ENCODE results near the gene LRP1B.

Gene LRP1B

GRCh38 chr2:141501752-141502151 is 629.1 kb downstream of the LRP1B start:
- DNase-seq (ENCODE audit: extremely low spot score, insufficient read length, low read depth) (no peak), FAIRE-seq (no peak)

- DNase-seq (ENCODE audit: extremely low spot score, insufficient read length, low read depth) = no peak
- FAIRE-seq = no peak
Observed at GRCh38 chr2:141499123-141499522, 631.7 kb downstream of the LRP1B start.

- FAIRE-seq = no peak
- no peak for DNase-seq (ENCODE audit: extremely low spot score, insufficient read length, low read depth)
Observed at GRCh38 chr2:141498561-141498960, 632.3 kb downstream of the LRP1B start.

GRCh38 chr2:141497272-141497671 is 633.5 kb downstream of the LRP1B start:
- DNase-seq (ENCODE audit: extremely low spot score, insufficient read length, low read depth) = no peak
- no peak for FAIRE-seq

- DNase-seq (ENCODE audit: extremely low spot score, insufficient read length, low read depth) (no peak), FAIRE-seq (no peak)
Observed at GRCh38 chr2:141496810-141497209, 634.0 kb downstream of the LRP1B start.

- no peak for DNase-seq (ENCODE audit: extremely low spot score, insufficient read length, low read depth)
- FAIRE-seq = no peak
Observed at GRCh38 chr2:141493936-141494335, 636.9 kb downstream of the LRP1B start.

GRCh38 chr2:141492816-141493215 is 638.0 kb downstream of the LRP1B start:
- no peak for FAIRE-seq
- DNase-seq (ENCODE audit: extremely low spot score, insufficient read length, low read depth) = no peak

- FAIRE-seq (no peak), DNase-seq (ENCODE audit: extremely low spot score, insufficient read length, low read depth) (no peak)
Observed at GRCh38 chr2:141490886-141491285, 639.9 kb downstream of the LRP1B start.

- no peak for DNase-seq (ENCODE audit: extremely low spot score, insufficient read length, low read depth)
- FAIRE-seq = no peak
Observed at GRCh38 chr2:141482697-141483096, 648.1 kb downstream of the LRP1B start.

- no peak for FAIRE-seq
- no peak for DNase-seq (ENCODE audit: extremely low spot score, insufficient read length, low read depth)
Observed at GRCh38 chr2:141475801-141476200, 655.0 kb downstream of the LRP1B start.

GRCh38 chr2:141468761-141469160 is 662.1 kb downstream of the LRP1B start:
- DNase-seq (ENCODE audit: extremely low spot score, insufficient read length, low read depth) (no peak), FAIRE-seq (no peak)

- FAIRE-seq = no peak
- DNase-seq (ENCODE audit: extremely low spot score, insufficient read length, low read depth) = no peak
Observed at GRCh38 chr2:141467331-141467730, 663.5 kb downstream of the LRP1B start.

- DNase-seq (ENCODE audit: extremely low spot score, insufficient read length, low read depth) (no peak), FAIRE-seq (no peak)
Observed at GRCh38 chr2:141464995-141465394, 665.8 kb downstream of the LRP1B start.

GRCh38 chr2:141458351-141458750 is 672.5 kb downstream of the LRP1B start:
- DNase-seq (ENCODE audit: extremely low spot score, insufficient read length, low read depth) (no peak), FAIRE-seq (no peak)

- FAIRE-seq (no peak), DNase-seq (ENCODE audit: extremely low spot score, insufficient read length, low read depth) (no peak)
Observed at GRCh38 chr2:141455877-141456276, 674.9 kb downstream of the LRP1B start.

GRCh38 chr2:141455211-141455826 is 675.5 kb downstream of the LRP1B start:
- DNase-seq (ENCODE audit: extremely low spot score, insufficient read length, low read depth) = no peak
- no peak for FAIRE-seq

- DNase-seq (ENCODE audit: extremely low spot score, insufficient read length, low read depth) (no peak), FAIRE-seq (no peak)
Observed at GRCh38 chr2:141440072-141440635, 690.7 kb downstream of the LRP1B start.

- FAIRE-seq = no peak
- no peak for DNase-seq (ENCODE audit: extremely low spot score, insufficient read length, low read depth)
Observed at GRCh38 chr2:141439524-141439923, 691.3 kb downstream of the LRP1B start.

- DNase-seq (ENCODE audit: extremely low spot score, insufficient read length, low read depth) (no peak), FAIRE-seq (no peak)
Observed at GRCh38 chr2:141438536-141438935, 692.3 kb downstream of the LRP1B start.

GRCh38 chr2:141437521-141437920 is 693.3 kb downstream of the LRP1B start:
- FAIRE-seq = no peak
- DNase-seq (ENCODE audit: extremely low spot score, insufficient read length, low read depth) = no peak

GRCh38 chr2:141423124-141423523 is 707.7 kb downstream of the LRP1B start:
- no peak for DNase-seq (ENCODE audit: extremely low spot score, insufficient read length, low read depth)
- FAIRE-seq = no peak

GRCh38 chr2:141417246-141417797 is 713.5 kb downstream of the LRP1B start:
- FAIRE-seq (no peak), DNase-seq (ENCODE audit: extremely low spot score, insufficient read length, low read depth) (no peak)

Measured in GM18507 (cell line).